Transverse colon (tissue), 4 donors: ENCODE results near the gene TBC1D19. TPM values are rescaled to one million over a fixed set of nuclear protein-coding genes. Genes with fewer than 3 reads are reported as not detected.

Experiments used
- DNase-seq: peaks from one replicate; pipeline ENCODE4 v3.0.0-alpha.2; 2019
- H3K27ac ChIP-seq, 4 donors: fragments of 200-600 bp; sonication (generic); 2 replicates each; pipeline ENCODE4 v1.5.1; 2016 to 2018; ENCODE audit warnings: inconsistent platforms in 4 of 4
- H3K27me3 ChIP-seq: fragments of 200-600 bp; sonication (generic); 2 replicates; pipeline ENCODE4 v1.5.1; 2017; ENCODE audit warnings: inconsistent platforms
- H3K36me3 ChIP-seq, 4 donors: fragments of 200-600 bp; sonication (generic); 2 replicates each; pipeline ENCODE4 v1.5.1; 2017 to 2019; ENCODE audit warnings: inconsistent platforms in 4 of 4
- H3K4me1 ChIP-seq, 4 donors: fragments of 200-600 bp; sonication (generic); 2 replicates each; pipeline ENCODE4 v1.5.1; 2017 to 2020; ENCODE audit warnings: inconsistent platforms in 4 of 4
- H3K4me3 ChIP-seq, 4 donors: fragments of 200-600 bp; sonication (generic); 1 replicate in 1 of 4; 2 replicates in 3 of 4; pipeline versions ENCODE4 v1.5.1 to v1.6.1; 2017 to 2019; ENCODE audit warnings: inconsistent platforms in 4 of 4
- H3K9me3 ChIP-seq, 2 donors: fragments of 200-600 bp; sonication (generic); 2 replicates each; pipeline ENCODE4 v1.5.1; 2017 to 2019; ENCODE audit warnings: inconsistent platforms in 2 of 2
- EP300 ChIP-seq: sonication (generic); formaldehyde crosslinking; IDR thresholded peaks from one replicate; pipeline ENCODE4 v1.6.1; 2017; ENCODE audit warnings: antibody characterized with exemption, low read depth
- POLR2A ChIP-seq: fragments of 450-650 bp; IDR thresholded peaks from one replicate; pipeline ENCODE4 v1.6.1; 2016; ENCODE audit warnings: antibody characterized with exemption, mild to moderate bottlenecking, moderate library complexity
- POLR2AphosphoS5 ChIP-seq, 3 donors: sonication (generic); formaldehyde crosslinking; IDR thresholded peaks; one replicate each; pipeline ENCODE4 v1.6.1; 2016; ENCODE audit warnings: antibody characterized with exemption in 3 of 3
- WGBS, 2 donors: methylation state at CpG; one replicate each; pipeline ENCODE4 v1.1.5; 2018; ENCODE audit warnings: low coverage in 1 of 2; 5-methylcytosine and 5-hydroxymethylcytosine counted together
- in situ Hi-C, 4 donors: fragments of 200-750 bp; cut with MboI; loops; one replicate each; pipeline versions ENCODE4 v1.15.0 to v1.15.1; 2017; ENCODE audit warnings: low sequenced_read_pairs in 3 of 4, low pct_ligation_motif_present in 1 of 4, low pct_unique_long_range_greater_than_20kb in 1 of 4
- intact Hi-C: fragments of 100-400 bp; cut with DNase I; formaldehyde crosslinking; loops from one replicate; pipeline ENCODE4 v1.15.1; 2023; ENCODE audit warnings: low total_unique reads
- small RNA-seq, 4 donors: library from RNA; depleted of rRNA; stranded (forward); fragments of <200 nt; gene quantifications; one replicate each; pipeline ENCODE3, GENCODE V24; 2016
- total RNA-seq, 4 donors: library from RNA; depleted of rRNA; stranded (reverse); fragments of >200 nt; gene quantifications; one replicate each; pipeline ENCODE4 v1.1.0, GENCODE V29; 2016
- TF ChIP-seq, protein P1 (sequence below), 5 experiments: fragments of 200-600 bp in 3 of 5; fragments of 450-650 bp in 2 of 5; sonication (generic) in 3 of 5; IDR thresholded peaks; 1 replicate in 2 of 5; 2 replicates in 3 of 5; pipeline ENCODE4 v1.5.1; 2016 to 2017; ENCODE audit warnings: antibody characterized with exemption in 5 of 5, inconsistent platforms in 3 of 5, mild to moderate bottlenecking in 2 of 5, moderate library complexity in 1 of 5

TBC1D19 gene
- total RNA-seq, 4 donors from 2014 or later = 6.3 to 19.1 (median 9.6) TPM

DNA sequence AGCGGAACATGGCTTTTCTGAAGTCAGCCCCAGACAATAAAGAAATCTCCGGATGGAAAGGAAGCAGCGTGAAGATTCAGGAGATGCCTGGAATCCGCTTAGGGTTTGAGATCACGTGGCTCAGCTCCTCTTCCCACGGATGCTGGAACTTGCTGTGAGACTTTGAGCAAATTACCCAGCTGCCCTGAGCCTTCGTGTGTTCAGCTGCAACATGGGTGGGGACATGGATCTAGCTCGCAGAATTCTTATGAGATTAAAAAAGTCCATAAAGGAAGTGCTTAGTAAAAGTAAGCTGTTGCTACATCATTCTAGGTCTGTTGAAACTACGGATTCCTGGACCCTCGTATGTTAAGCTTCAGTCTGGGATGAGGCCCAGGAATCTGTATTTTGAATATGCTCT is 221.0 kb downstream of the TBC1D19 start:
- WGBS, 2 donors = 76% methylated on average over 10 of the region's 10 CpGs; no CpG with 5 or more reads in 1 of the 2 donors
- intact Hi-C loops = no loop called here
- no peaks in the 10 kb centered on the region for H3K36me3 ChIP-seq
- no peak for DNase-seq
- in situ Hi-C loops = no loop called here
- no peak overlapping the region for H3K4me3 ChIP-seq
- TF ChIP-seq, protein P1, sequence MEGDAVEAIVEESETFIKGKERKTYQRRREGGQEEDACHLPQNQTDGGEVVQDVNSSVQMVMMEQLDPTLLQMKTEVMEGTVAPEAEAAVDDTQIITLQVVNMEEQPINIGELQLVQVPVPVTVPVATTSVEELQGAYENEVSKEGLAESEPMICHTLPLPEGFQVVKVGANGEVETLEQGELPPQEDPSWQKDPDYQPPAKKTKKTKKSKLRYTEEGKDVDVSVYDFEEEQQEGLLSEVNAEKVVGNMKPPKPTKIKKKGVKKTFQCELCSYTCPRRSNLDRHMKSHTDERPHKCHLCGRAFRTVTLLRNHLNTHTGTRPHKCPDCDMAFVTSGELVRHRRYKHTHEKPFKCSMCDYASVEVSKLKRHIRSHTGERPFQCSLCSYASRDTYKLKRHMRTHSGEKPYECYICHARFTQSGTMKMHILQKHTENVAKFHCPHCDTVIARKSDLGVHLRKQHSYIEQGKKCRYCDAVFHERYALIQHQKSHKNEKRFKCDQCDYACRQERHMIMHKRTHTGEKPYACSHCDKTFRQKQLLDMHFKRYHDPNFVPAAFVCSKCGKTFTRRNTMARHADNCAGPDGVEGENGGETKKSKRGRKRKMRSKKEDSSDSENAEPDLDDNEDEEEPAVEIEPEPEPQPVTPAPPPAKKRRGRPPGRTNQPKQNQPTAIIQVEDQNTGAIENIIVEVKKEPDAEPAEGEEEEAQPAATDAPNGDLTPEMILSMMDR (IDR thresholded peaks at IDR 0.05) = no peak
- TF ChIP-seq POLR2A = no peak
- TF ChIP-seq EP300 = no peak
- TF ChIP-seq POLR2AphosphoS5 (IDR thresholded peaks at IDR 0.05) = no peak
- no peaks in the 10 kb centered on the region for H3K4me1 ChIP-seq
- H3K9me3 ChIP-seq = no peaks in the 10 kb centered on the region
- H3K27me3 ChIP-seq = no peaks in the 10 kb centered on the region
- H3K27ac ChIP-seq = peak overlapping the region in 1 of 4 donors; percentile 25

Small RNA genes within 50 kb of the gene (small RNA-seq; reads per million reads assigned to genes)
- 0 reads per million in 4 donors for gene RF00284

Other genes with a start within 250 kb of the TBC1D19 start
- gene CCKAR, start 93.6 kb upstream of the TBC1D19 start, total RNA-seq = under 1 TPM in 2 of 4 donors, not detected in 2; 0.27 to 0.79 TPM